K562 (cell line): ENCODE results near the gene RARRES2. TPM values are rescaled to one million over a fixed set of nuclear protein-coding genes. Genes with fewer than 3 reads are reported as not detected.
A peak's percentile ranks its signal among the peaks of the same experiment; 100 is the strongest.

Experiments
- CBFA2T2 ChIP-seq: fragments of 450-650 bp; conservative IDR thresholded peaks from 2 replicates; pipeline ENCODE4 v1.6.1; 2017; ENCODE audit warnings: mild to moderate bottlenecking
- CBX5 ChIP-seq: IDR thresholded peaks from 2 replicates; pipeline ENCODE4 v1.6.1; 2014; ENCODE audit warnings: low read depth, borderline replicate concordance
- E4F1 ChIP-seq: fragments of 250-450 bp; sonication (Bioruptor Pico); IDR thresholded peaks from 2 replicates; pipeline ENCODE4 v1.5.0; 2021; ENCODE audit warnings: mild to moderate bottlenecking, borderline replicate concordance
- GTF2A2 ChIP-seq: IDR thresholded peaks from 2 replicates; pipeline ENCODE4 v1.6.1; 2016; ENCODE audit warnings: mild to moderate bottlenecking, missing genetic modification characterization, missing compliant biosample characterization
- HEY1 ChIP-seq: fragments of 250-450 bp; sonication (Bioruptor Pico); IDR thresholded peaks from 2 replicates; pipeline ENCODE4 v1.5.0; 2020; ENCODE audit warnings: mild to moderate bottlenecking, moderate library complexity, borderline replicate concordance
- ILF3 ChIP-seq: fragments of 450-650 bp; IDR thresholded peaks from 2 replicates; pipeline ENCODE4 v1.6.1; 2018; ENCODE audit warnings: antibody characterized with exemption, mild to moderate bottlenecking, moderate library complexity, borderline replicate concordance
- ILK ChIP-seq: fragments of 450-650 bp; IDR thresholded peaks from 2 replicates; pipeline ENCODE4 v1.6.1; 2016; ENCODE audit warnings: missing genetic modification characterization, low read depth, mild to moderate bottlenecking, missing compliant biosample characterization, moderate library complexity, borderline replicate concordance
- IRF9 ChIP-seq: fragments of 450-650 bp; IDR thresholded peaks from 2 replicates; pipeline ENCODE4 v1.6.1; 2016; ENCODE audit warnings: missing biosample characterization, missing genetic modification characterization
- RNF2 ChIP-seq: sonication (generic); IDR thresholded peaks from 2 replicates; pipeline ENCODE4 v1.6.1; 2016
- SAFB2 ChIP-seq: fragments of 200-400 bp; formaldehyde crosslinking; IDR thresholded peaks from 2 replicates; pipeline ENCODE4 v1.6.1; 2018; ENCODE audit warnings: borderline replicate concordance, low read length, low read depth, moderate library complexity; ENCODE audit not compliant: severe bottlenecking
- SIN3B ChIP-seq: fragments of 450-650 bp; IDR thresholded peaks from 2 replicates; pipeline ENCODE4 v1.6.1; 2017; ENCODE audit warnings: low read depth, mild to moderate bottlenecking, moderate library complexity
- SREBF2 ChIP-seq: sonication (generic); formaldehyde crosslinking; IDR thresholded peaks from 2 replicates; pipeline ENCODE4 v1.4.0; 2020; ENCODE audit warnings: mild to moderate bottlenecking, missing genetic modification reagents
- SRSF3 ChIP-seq: fragments of 200-400 bp; formaldehyde crosslinking; IDR thresholded peaks from 2 replicates; pipeline ENCODE4 v1.6.1; 2016; ENCODE audit warnings: mild to moderate bottlenecking, low read length, moderate library complexity; ENCODE audit not compliant: insufficient read depth
- STAG1 ChIP-seq: sonication (generic); formaldehyde crosslinking; IDR thresholded peaks from 2 replicates; pipeline ENCODE4 v1.5.0; 2020; ENCODE audit warnings: missing genetic modification reagents, borderline replicate concordance
- ZEB2 ChIP-seq: fragments of 450-650 bp; IDR thresholded peaks from 2 replicates; pipeline ENCODE4 v1.6.1; 2016
- ZNF239 ChIP-seq: fragments of 250-450 bp; sonication (Bioruptor Pico); IDR thresholded peaks from 2 replicates; pipeline ENCODE4 v1.4.0; 2020; ENCODE audit warnings: mild to moderate bottlenecking
- polyA plus RNA-seq, 8 experiments: library from polyadenylated mRNA; depleted of rRNA in 4 of 8; stranded (reverse) in 5 of 8; unstranded in 3 of 8; fragments of >200 nt; fragmentation: Nextera tagmentation in 2 of 8; fragmentation: Illumina TruSeq in 1 of 8; extraction: Ambion mirVana in 2 of 8; extraction: Trizol in 1 of 8; gene quantifications; 2 replicates each; pipeline versions ENCODE4 v1.2.1 to v1.2.3, GENCODE V29; 2011 to 2014; ENCODE audit warnings: inconsistent platforms in 1 of 8, missing spikeins in 1 of 8
- total RNA-seq, 7 experiments: library from RNA; depleted of rRNA in 6 of 7; stranded (reverse); fragments of >200 nt in 6 of 7; fragmentation: Illumina TruSeq in 2 of 7; extraction: Trizol in 2 of 7; gene quantifications; 2 replicates each; pipeline versions ENCODE4 v1.2.1 to v1.2.3, GENCODE V29; 2011 to 2021; ENCODE audit warnings: low replicate concordance in 1 of 7
- TF ChIP-seq, protein P1 (sequence below): fragments of 250-450 bp; sonication (Bioruptor Pico); IDR thresholded peaks from 2 replicates; pipeline ENCODE4 v1.9.0; 2021; ENCODE audit warnings: mild to moderate bottlenecking, inconsistent platforms
- TF ChIP-seq, protein P2 (sequence below): sonication (generic); formaldehyde crosslinking; IDR thresholded peaks from 2 replicates; pipeline ENCODE4 v1.8.0; 2022; ENCODE audit warnings: missing genetic modification reagents, mild to moderate bottlenecking, borderline replicate concordance
- TF ChIP-seq, protein P3 (sequence below): fragments of 250-450 bp; sonication (Bioruptor Pico); IDR thresholded peaks from 2 replicates; pipeline ENCODE4 v1.4.0; 2020; ENCODE audit warnings: borderline replicate concordance

Gene RARRES2
- total and polyA plus RNA-seq, 9 of the 15 experiments (the other 6 are each of a cell fraction or from before 2014, with no cell fraction given): 0.11 to 1.7 (median 0.23) TPM; not detected in 6

GRCh38 chr7:150355666-150356059, 14.2 kb upstream of the RARRES2 start (continued):
- TF ChIP-seq, protein P1, sequence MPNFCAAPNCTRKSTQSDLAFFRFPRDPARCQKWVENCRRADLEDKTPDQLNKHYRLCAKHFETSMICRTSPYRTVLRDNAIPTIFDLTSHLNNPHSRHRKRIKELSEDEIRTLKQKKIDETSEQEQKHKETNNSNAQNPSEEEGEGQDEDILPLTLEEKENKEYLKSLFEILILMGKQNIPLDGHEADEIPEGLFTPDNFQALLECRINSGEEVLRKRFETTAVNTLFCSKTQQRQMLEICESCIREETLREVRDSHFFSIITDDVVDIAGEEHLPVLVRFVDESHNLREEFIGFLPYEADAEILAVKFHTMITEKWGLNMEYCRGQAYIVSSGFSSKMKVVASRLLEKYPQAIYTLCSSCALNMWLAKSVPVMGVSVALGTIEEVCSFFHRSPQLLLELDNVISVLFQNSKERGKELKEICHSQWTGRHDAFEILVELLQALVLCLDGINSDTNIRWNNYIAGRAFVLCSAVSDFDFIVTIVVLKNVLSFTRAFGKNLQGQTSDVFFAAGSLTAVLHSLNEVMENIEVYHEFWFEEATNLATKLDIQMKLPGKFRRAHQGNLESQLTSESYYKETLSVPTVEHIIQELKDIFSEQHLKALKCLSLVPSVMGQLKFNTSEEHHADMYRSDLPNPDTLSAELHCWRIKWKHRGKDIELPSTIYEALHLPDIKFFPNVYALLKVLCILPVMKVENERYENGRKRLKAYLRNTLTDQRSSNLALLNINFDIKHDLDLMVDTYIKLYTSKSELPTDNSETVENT (CRISPR knock-in tag): no peak
- peak; percentile 54; the same call in 1 of the 2 replicates for TF ChIP-seq ILK (tag)
- TF ChIP-seq HEY1: no peak
- TF ChIP-seq CBX5: no peak
- no peak for TF ChIP-seq SIN3B
- TF ChIP-seq STAG1: no peak
- TF ChIP-seq, protein P2, sequence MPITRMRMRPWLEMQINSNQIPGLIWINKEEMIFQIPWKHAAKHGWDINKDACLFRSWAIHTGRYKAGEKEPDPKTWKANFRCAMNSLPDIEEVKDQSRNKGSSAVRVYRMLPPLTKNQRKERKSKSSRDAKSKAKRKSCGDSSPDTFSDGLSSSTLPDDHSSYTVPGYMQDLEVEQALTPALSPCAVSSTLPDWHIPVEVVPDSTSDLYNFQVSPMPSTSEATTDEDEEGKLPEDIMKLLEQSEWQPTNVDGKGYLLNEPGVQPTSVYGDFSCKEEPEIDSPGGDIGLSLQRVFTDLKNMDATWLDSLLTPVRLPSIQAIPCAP (CRISPR knock-in tag): no peak
- no peak for TF ChIP-seq CBFA2T2
- TF ChIP-seq, protein P3, sequence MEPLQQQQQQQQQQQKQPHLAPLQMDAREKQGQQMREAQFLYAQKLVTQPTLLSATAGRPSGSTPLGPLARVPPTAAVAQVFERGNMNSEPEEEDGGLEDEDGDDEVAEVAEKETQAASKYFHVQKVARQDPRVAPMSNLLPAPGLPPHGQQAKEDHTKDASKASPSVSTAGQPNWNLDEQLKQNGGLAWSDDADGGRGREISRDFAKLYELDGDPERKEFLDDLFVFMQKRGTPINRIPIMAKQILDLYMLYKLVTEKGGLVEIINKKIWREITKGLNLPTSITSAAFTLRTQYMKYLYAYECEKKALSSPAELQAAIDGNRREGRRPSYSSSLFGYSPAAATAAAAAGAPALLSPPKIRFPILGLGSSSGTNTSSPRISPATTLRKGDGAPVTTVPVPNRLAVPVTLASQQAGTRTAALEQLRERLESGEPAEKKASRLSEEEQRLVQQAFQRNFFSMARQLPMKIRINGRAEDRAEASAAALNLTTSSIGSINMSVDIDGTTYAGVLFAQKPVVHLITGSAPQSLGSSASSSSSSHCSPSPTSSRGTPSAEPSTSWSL: no peak
- TF ChIP-seq SRSF3: no peak
- TF ChIP-seq SAFB2: no peak
- TF ChIP-seq ZNF239: peak; percentile 61
- TF ChIP-seq RNF2: no peak
- no peak for TF ChIP-seq ZEB2
- no peak for TF ChIP-seq SREBF2 (CRISPR knock-in tag)
- no peak for TF ChIP-seq E4F1
- TF ChIP-seq ILF3: no peak
- TF ChIP-seq IRF9 (tag): peak; percentile 84; the same call in 1 of the 2 replicates
- no peak for TF ChIP-seq GTF2A2
